GM19239 (cell line): ENCODE data around the gene AGPAT3.

Experiments
- DNase-seq: peaks from one replicate; pipeline ENCODE4 v3.0.0; 2011; ENCODE audit warnings: low spot score; ENCODE audit not compliant: insufficient read length
- FAIRE-seq: peaks from 2 replicates; lab custom pipeline; 2011; peaks lifted over from hg19 to GRCh38; lab: Jason Lieb, UNC

The AGPAT3 gene

GRCh38 chr21:43966946-43967512, 102.0 kb downstream of the AGPAT3 start:
- FAIRE-seq (no peak), DNase-seq (no peak)

DNA sequence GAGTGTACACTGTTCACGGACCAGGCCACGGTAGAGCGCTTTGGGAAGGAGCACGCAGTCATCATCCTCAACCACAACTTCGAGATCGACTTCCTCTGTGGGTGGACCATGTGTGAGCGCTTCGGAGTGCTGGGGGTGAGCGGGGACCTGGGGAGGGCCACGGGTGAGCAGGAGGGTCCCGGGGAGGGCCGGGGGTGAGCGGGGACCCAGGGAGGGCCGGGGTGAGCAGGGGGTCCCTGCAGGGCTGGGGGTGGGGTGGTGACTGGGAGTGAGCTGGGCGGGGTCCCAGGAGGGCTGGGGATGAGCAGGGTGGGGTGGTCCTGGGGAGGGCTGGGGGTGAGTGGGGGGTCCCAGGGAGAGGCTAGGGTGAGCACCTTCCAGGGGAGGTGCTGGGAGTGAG, 103.0 kb downstream of the AGPAT3 start:
- DNase-seq (no peak), FAIRE-seq (no peak)

DNA sequence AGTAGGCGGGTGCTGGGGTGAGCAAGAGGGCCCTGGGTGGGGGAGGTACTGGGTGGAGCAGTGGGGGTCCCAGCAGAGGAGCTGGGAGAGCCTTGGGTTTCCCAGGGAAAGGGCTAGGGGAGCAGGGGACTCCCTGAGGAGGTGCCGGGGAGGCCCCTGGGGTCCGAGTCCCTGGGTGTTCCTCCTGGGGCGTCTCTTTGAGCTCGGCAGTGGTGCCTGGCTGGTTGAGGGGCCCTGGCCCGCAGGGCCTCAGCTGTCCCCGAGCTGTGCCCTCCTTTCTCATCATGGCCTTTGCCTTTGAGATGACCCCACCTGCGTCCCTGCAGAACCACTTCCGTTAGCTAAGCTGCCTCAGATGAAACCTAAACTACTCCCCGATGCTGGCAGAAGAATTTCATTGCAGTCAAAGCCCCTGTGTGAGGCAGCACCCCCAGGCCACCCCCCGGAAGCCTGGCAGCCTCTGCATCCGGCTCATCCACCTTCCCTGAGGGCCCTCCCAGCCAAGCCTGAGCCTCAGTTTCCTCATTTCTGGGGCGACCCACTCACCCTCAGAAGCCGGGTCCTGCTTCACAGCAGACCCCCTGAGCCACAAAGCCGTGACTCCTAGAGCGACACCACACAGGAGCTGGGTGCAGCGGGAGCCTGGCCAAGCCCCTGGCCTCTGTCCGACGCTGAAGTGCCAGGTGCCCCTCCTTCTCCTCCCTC, 103.5 kb downstream of the AGPAT3 start:
- FAIRE-seq: no peak

DNA sequence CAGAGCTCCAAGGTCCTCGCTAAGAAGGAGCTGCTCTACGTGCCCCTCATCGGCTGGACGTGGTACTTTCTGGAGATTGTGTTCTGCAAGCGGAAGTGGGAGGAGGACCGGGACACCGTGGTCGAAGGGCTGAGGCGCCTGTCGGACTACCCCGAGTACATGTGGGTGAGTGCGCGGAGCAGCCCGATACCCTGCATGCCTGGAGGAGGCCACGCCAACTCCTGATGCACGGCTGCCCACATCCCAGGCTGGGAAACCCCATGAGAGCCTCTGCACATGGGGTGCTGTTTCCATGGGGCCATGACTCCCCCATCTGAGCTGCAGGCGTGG, 104.1 kb downstream of the AGPAT3 start:
- FAIRE-seq: no peak
- DNase-seq: no peak

More for the DNA sequence above, 103.5 kb downstream of the AGPAT3 start:
- no peak for DNase-seq

DNA sequence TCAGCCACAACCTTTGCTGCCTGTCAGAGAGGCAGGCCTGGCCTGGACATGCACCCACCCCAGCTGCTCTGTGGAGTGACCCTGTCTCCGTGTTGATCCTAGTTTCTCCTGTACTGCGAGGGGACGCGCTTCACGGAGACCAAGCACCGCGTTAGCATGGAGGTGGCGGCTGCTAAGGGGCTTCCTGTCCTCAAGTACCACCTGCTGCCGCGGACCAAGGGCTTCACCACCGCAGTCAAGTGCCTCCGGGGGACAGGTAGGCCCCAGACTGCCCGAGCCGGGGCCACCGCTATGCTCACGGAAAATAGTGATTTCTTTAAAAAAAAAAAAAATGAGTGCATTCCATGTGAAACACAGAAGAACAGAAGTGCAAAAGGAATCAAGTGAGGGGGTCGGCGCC, 105.5 kb downstream of the AGPAT3 start:
- FAIRE-seq (no peak), DNase-seq (no peak)

GRCh38 chr21:43971201-43971991, 106.4 kb downstream of the AGPAT3 start:
- FAIRE-seq: no peak
- no peak for DNase-seq

DNA sequence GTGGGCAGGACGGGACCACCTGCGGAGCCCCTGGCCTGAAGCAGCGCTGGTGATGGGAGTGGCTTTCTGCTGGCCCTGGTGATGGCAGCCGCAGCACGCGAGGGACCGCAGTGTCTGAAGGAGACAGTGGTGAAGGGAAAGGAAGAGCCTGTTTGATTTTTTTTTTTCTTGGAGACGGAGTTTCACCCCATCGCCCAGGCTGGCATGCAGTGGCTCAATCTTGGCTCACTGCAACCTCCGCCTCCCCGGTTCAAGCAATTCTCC, 106.9 kb downstream of the AGPAT3 start:
- FAIRE-seq: no peak

GRCh38 chr21:43972850-43973633, 108.0 kb downstream of the AGPAT3 start:
- DNase-seq (no peak), FAIRE-seq (no peak)

More for the DNA sequence above, 106.9 kb downstream of the AGPAT3 start:
- no peak for DNase-seq

- no peak for DNase-seq
- no peak for FAIRE-seq
Observed at GRCh38 chr21:43973634-43973955, 108.6 kb downstream of the AGPAT3 start.

- FAIRE-seq: no peak
Observed at GRCh38 chr21:43974791-43975468, 109.9 kb downstream of the AGPAT3 start.

GRCh38 chr21:43975469-43976098, 110.6 kb downstream of the AGPAT3 start:
- peak; percentile 70 for FAIRE-seq

More at GRCh38 chr21:43974791-43975468, 109.9 kb downstream of the AGPAT3 start:
- DNase-seq: no peak

DNA sequence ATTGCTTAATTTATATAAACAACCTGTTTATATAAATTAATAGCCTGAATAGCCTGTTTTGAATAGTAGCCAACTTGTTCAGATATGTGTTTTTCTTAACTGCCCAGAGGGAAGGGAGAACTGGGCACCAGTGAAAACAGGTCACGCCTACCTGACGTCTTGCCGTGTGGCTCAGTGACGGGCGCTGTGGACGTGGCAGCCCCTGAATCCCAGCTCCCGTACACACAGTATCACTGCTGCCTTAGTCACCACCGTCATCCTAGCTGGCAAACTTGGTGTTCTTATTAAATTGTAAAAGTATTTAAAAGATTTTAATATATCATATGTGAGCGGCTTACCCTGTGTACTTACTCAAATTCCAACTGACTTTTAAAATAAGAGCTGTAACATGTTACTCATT, 111.6 kb downstream of the AGPAT3 start:
- DNase-seq: no peak
- FAIRE-seq: no peak

More at GRCh38 chr21:43975469-43976098, 110.6 kb downstream of the AGPAT3 start:
- DNase-seq: peak; percentile 94

GRCh38 chr21:43978060-43978459, 113.0 kb downstream of the AGPAT3 start:
- FAIRE-seq (no peak), DNase-seq (no peak)

GRCh38 chr21:43979654-43980053, 114.6 kb downstream of the AGPAT3 start:
- no peak for DNase-seq
- no peak for FAIRE-seq

DNA sequence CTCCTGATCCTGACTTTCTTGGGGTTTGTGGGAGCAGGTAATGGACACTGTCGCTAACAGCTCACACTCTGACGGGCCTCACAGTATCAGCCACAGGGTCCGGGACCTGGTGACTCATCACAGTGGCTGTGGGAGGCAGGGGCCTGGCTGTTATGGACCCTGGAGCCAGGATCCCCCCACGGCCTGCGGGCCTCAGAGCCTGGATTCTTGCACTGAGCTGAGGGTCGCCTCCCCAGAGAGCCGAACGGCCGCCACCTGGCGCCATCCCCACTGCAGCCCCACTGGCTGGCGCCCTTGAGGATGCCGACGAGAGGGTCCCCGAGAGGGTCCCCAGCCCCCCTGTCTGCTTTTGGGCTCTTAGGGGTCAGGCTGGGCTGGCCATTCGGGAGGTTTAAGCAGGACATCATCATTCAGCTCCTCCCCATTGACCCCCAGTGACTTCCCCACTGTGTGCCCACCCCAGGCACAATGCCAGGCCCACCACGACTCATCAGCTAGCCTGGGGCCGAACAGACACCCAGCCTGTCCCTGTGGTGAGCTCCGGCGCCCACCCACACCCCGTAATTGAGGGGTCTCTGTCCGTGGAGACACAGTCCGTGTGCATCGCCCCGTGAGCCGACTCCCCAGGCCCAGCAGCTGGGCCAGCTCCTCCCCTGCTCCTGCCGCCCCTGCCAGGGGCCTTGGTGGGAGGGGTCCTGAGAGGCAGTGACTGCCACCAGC, 116.3 kb downstream of the AGPAT3 start:
- FAIRE-seq (no peak), DNase-seq (no peak)

DNA sequence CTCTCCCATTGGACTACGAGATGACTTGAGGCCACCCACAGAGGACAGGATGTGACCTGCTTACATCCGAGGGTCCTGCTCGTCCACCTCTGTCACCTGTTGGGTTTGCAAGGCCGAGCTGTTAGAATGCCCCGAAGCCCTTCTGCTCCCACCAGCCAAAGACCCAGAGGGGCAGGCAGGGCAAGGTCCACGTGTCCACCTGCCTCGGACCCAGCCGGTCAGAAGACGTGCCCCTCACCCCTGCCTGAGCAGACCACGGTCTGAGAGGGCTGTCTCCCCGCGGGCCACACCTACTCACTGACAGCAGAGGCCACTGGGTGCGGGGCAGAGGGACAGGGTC, 116.8 kb downstream of the AGPAT3 start:
- FAIRE-seq (no peak), DNase-seq (no peak)

GRCh38 chr21:43982489-43983078, 117.6 kb downstream of the AGPAT3 start:
- FAIRE-seq (no peak), DNase-seq (no peak)

- no peak for FAIRE-seq
Observed at GRCh38 chr21:43983390-43983789, 118.4 kb downstream of the AGPAT3 start.

GRCh38 chr21:43983860-43984420, 118.9 kb downstream of the AGPAT3 start:
- no peak for DNase-seq
- FAIRE-seq: no peak

More at GRCh38 chr21:43983390-43983789, 118.4 kb downstream of the AGPAT3 start:
- DNase-seq: no peak
